HG03439 (cell line): ENCODE measurements around the gene RELL2.
A peak's percentile ranks its signal among the peaks of the same experiment; 100 is the strongest.

Experiments
- ATAC-seq: cut with Tn5 transposase; IDR thresholded peaks from one replicate; pipeline ENCODE4 v1.9.1; 2021; ENCODE audit warnings: mild to moderate bottlenecking, moderate library complexity; ENCODE audit not compliant: unreplicated experiment

The RELL2 gene

DNA sequence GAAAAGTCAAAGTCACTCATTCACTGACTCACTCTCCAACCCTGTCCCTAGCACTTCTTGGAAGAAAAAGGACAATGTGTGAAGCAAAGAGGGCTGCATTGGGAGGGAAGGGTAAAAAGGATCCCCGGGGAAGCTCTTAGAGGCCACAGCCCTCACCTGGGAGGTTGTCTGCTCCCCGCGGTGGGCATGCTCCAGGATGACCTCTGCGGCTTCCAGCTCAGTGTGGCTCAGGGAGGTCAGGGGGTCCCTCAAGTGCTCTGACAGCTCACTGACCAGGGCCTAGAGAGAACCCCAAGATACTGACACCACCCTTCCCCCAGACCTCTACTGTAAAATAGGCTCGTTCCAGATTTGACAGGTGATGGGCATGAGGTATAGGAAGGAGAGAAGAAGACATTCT lies 10.4 kb downstream of the RELL2 start:
- no peak for ATAC-seq

DNA sequence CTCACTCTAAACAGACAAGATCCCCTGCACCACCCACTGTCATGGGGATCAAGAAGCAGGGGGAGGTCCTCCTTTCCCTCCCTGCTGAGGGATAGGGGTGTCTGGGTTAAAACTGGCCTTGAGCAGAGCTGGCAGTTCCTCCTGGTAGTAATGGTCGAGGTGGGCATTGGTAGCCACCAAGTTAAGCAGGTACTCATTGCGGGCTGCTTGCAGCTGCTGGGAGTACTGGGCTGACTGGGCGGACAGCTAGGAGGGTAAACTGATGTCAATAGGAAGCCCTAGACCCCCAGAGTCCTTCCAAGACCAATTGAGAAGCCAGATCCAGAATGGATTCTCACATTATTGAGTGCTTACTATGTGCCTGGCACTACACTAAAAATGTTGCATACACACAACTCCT lies 11.1 kb downstream of the RELL2 start:
- ATAC-seq: no peak

DNA sequence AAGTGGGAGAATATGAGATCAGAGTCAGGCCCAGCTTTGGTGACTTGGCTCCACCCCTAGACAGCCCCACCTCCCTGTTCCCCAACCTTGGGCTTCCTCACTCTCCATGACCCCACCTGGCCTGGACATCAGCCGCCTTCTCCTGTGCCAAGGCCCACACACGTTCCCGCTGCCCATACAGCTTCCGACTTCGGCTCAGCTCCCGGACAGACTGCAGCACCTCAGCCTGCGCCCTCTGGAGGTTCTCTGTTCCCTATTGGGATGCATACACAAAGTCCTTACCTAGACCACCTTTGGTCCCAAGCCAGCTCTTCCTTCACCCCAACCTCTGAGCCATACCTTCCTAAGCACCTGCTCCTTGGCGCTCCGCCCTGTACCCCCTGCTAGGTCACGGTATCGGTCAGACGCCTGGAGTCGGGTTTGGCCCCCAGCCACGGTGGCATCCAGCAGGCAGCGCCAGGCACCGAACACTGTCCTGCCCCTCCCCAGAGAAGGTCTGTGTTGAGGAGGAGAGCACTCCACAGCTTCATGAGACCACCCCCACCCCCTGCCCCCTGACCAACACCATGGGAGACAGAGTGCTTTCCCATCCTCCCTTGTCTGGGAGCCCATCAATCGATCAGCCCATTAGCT lies 12.4 kb downstream of the RELL2 start:
- no peak for ATAC-seq

DNA sequence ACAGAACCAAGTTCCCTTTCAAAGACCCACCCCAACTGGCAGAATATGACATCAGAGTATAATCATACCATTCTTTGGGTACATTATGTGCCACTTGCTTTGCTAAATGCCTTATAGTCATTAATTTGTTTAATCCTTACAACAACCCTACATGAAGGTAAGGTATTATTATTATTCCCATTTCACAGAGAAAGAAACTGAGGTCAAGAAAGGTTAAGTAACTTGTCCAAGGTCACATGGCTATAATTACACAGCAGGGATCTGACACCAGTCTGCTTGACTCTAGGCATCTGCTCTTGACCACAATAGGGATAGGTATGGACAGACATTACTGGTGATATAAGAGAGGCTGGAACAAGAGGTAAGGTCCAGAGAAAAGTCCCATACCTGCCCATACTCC lies 13.2 kb downstream of the RELL2 start:
- no peak for ATAC-seq

DNA sequence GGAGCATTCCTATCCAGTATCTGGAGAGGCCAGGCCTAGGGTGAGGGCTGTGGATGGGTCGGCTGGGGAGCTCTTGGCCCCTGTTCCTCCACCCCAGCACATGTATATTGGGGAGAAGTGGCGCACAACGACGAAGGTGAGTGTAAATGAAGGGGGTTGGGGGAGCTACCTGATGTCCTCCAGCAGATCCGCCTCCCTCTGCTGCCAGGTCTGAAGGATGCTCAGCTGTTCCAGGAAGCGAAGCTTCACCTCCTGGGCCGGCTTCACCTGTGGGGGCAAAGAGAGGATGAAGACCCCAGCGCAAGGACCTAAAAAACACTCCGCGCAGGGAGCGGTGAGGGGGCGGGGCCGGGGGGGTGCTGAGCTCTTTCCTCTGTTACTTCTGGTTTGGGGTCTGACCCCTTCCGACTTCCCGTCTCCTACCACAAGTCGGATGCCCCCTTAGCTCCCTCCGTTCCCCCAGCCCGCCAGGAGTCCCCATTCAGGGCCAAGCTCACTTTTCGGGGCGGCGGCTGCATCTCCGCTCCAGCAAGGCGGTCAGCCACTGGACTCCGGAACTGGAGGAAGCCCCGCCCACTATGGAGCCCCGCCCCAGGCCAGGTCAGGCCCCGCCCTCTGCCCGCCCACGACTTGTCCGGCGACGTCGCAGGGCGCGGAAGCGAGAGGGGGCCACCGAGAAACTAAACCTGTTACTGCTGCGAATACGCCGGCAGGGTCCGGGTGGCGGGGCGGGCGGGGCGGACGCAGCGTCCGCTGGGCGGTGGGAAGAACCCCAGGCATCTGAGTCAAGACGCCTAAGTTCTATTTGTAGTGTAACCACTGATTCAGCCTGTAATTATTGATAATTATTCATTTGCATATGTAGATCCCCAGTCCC lies 14.3 kb downstream of the RELL2 start, which contains the start of gene FCHSD1:
Gene FCHSD1, minus strand, starts transcription at position 568 of the 877 bp plus-strand sequence. Its CDS starts 50 bp downstream, at position 518.
- ATAC-seq: peak; percentile 91

DNA sequence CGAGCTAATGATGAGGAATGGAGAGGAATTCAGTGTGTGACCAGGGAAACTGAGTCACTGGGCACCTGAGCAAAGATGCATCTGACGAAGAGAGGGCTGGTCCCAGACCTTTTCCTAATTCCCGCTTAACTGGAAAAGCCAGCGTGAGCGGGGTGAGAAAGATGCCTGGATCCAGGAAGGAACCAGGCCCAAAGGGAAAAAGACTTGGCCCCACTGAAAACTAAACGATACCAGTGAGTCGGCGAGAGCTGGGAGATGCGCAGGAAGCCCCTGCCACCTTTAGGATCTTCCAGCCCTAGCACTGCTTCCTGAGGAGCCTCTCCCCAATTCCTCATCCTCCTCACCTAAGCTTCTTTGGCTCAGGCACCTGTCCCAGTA lies 14.9 kb downstream of the RELL2 start:
- ATAC-seq: no peak

DNA sequence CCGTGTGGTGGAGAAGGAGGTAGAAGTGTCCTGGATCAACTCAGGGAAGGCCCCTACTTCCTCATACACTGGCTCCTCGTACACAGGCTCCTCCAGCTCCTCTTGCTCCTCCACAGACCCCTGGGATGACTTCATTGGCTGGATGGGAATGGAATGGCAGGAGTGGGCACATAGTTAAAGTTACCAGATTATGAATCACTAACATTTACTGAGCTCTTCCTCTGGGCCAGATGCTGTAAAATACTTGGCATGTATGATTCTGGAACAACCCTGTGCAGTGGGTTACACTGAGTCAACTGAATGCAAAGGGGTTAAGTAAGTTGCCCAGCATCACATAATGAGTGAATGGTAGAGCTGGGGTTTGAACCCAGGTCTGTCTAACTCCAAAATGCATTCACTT lies 17.5 kb downstream of the RELL2 start:
- no peak for ATAC-seq

DNA sequence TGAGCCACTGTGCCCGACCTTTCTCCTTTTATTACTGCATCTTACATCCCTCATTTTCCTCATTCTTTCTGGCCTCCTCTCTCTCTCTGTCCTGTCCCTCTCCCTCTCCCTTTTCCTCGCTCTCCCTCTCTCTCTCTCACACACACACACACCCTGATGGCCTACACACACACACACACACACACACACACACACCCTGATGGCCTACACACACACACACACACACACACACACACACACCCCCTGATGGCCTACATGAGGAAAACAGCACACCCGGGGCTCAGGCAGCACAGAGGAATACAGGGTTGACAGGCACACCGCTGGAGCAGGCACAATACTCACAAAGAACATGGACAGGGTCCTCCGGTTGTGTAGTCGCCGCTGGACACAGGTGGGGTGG lies 18.2 kb downstream of the RELL2 start:
- ATAC-seq: no peak

DNA sequence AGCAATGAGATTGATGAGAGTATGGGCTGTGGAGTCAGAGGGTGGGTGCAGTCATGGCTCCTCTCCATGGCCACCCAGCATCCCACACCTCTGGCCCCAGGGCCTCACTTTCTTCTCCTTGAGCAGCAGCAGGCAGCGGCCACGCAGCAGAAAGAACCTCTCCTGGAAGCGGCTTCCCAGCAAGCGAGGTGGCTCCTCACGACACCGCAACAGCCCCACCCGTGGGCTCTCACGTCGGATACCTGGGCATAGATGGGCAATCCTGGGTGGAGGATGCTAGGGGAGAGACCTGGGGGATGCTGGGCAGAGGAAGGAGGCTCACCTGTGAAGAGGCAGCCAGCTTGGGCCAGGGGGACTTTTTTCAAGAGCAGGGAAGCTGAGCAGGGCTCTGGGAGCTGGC lies 19.6 kb downstream of the RELL2 start:
- no peak for ATAC-seq

DNA sequence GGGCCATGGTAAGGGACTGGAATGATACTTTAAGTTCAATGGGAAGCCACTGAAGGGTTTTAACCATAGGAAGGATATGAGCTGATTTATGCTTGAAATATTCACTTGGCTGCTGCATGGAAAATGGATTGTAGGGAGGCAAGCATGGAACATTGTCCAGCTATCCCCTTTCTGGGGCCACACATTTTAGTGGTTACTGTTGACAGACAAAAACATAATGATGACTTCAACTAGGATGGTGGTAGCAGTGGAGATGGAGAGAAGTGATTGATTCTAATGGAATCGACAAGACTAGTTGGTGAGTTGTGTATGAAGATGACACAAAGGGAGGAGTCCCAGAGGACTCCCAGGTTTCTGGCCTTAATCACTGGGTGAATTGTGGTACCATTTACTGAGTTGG lies 20.6 kb downstream of the RELL2 start:
- ATAC-seq: no peak

DNA sequence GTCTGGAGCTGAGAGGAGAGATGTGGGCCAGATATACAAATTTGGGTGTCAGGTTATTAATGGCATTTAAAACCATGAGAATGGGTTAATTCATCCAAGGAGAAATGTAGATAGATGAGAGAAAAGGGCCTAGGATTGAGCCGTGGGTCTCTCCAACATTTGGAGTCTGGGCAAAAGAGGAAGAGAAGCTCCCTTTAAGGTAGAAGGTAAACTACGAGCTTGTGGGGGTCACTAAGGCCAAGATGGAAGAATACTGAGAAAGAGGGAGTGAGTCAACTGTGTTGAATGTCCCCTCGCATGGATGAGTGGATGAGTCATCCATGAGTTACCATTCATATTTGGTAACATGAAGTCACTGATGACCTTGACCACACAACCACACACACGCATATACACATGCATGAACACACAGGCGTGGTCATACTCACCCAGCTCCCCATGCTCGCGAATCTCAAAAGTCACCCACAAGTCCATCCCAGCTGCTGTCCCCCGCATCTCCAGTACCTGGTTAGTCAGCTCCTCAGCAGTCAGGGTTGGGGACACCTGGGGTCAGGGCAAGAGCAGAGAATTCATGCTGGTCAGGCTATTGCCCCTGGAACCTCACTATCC lies 21.2 kb downstream of the RELL2 start:
- peak; percentile 56 for ATAC-seq

DNA sequence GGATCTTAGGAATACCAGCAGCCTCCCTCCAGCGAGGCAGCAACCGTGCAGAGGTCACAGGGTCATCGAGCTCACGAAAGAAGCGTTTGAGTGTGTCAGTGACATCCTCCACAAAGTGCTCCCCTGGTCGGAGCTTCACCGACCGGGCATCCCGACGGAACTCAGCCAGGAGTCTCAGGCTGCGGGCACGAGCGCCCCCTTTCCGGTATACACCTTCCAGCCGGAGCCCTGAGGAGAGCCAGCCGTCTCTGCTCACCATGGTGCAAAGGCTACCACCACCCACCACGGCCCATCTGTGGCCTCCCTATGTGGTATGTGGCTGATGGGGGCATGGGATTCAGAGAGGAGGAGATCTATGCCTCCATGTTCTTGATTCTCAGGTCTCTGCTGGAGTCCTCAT lies 25.2 kb downstream of the RELL2 start:
- no peak for ATAC-seq

DNA sequence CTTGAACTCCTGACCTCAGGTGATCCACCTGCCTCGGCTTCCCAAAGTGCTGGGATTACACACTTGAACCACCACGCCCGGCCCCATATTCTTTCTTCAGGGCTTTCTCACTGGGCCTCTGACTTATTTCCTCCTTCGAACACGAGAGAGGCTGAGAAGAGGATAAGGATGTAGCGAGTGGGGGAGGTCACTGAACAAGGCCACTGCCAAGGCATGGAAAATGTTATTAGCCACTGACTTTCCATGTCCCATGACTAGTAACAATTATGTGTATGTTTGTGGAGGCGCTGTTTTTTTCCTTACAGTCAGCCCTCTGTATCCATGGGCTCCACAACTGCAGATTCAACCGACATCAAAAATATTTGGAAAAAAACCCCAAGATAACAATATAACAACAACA lies 26.7 kb downstream of the RELL2 start:
- no peak for ATAC-seq

DNA sequence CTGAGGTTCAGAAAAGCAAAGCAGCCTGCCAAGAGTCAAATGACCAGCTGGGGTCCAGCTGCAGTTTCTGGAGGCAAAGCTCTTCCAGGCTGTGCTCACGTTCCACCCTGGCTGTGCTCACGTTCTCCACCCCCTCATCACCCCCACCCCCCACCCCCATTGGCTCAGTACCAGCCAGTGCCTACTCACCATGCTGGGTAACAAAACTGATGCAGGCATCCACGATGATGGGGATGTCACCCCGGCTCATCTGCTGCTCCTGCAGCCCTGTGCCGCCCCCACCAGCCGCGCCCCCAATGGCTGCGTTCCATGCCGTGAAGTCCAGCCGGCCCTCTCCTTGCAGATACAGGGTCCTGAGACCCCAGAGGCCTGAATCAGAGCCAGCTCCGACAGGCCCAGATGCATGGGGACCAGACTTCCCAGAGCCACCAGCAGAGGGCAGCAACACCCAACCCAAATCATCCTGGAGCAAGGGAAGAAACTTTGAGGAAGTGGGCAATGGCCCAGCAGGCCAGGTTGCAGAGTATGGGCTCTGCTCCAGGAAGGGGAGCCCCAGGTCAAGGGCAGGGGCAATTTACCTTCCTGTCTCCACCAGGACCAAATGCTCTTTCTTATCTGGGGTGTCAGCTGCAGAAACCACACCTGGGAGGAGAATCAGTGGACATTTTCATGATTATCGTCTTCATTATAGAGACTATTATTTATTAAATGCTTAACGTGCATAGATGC lies 28.1 kb downstream of the RELL2 start:
- ATAC-seq: peak; percentile 94

DNA sequence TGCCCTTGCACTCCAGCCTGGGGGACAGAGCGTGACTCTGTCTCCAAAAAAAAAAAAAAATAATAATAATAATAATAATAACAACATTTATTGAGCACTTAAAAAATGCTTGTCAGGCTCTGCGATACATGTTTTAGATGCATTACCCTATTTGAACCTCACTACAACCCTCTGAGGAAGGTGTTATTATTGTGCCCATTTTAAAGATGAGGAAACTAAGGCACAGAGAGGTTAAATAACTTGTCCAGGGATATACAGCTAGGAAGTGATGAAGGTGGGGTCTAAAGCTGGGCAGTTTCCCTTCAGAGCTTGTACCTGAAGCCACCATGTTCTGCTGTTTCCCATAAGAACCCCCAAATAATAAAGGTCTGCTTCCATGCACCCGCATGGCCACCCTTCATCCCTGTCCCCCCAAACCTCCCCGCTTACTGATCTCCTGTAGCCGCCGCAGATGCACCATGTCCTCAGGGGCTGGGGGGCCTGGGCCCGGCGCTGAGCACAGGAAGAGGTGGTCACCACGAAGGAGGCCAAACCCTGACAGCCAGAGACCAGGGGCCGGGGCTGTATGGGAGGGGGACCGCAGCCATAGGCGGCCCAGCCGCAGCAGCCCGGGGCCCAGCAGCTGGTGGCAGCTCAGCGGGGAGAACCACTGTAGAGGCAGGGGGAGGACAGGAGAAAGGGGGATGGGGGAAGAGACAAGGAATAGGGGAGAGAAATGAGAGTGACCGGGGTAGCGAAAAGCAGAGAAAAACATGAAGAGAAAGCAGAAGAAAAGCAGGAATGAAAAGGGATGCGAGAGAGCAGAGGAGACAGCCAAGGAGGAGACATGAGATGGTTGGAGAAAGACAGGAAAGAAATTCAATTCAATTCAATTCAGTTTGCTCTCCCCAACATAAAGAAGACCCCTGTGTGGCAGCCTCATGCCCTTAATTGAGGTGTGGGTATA lies 29.5 kb downstream of the RELL2 start:
- no peak for ATAC-seq

DNA sequence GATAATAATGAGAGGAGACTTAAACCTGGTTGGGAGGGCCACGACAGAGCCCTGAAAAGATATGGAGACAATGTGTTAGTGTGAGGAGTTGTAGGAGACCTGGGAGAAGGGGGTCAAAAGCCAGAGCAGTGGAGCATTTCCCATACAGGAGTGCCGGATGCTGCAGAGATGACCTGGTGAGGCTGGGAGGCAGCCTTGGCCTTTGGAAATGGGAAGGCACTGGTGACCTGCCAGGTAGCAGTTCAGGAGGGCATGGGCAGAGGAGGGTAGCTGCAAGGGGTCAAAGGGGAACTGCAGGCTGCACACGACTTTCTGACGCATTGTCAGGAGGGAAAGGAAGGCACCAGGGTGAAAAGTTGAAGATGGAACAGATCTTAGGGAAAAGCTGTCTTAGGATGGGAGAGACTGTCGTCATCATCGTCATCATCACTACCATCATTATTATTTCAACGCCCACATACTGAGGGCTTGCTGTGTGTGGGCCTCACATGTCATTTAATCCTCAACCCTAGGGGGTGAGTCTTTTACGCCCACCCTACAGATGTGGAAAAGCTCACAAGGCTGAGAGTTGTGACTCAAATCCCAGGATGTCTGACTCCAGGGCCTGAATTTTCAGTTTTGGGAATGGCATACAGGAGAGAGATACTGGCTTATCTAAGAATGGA lies 31.9 kb downstream of the RELL2 start:
- no peak for ATAC-seq

DNA sequence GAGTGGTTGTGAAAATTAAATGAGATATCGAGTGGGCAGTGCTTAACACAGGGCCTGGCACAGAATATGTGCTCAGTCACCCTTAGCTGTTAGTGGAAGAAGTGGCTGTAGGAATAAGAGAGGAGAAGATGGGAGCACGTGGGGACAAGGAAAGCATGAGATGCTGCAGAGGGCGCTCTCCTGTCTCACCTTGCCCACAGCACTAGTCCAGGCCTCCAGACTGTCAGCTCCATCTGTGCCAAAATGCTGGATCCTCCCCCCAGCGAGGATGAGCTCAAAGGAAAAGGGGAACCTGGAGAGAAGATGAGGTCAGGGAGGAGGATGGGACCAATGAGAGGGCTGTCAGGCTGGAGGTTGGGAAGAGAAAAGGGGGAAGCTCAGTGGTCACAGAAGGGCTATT lies 32.7 kb downstream of the RELL2 start:
- ATAC-seq: no peak

DNA sequence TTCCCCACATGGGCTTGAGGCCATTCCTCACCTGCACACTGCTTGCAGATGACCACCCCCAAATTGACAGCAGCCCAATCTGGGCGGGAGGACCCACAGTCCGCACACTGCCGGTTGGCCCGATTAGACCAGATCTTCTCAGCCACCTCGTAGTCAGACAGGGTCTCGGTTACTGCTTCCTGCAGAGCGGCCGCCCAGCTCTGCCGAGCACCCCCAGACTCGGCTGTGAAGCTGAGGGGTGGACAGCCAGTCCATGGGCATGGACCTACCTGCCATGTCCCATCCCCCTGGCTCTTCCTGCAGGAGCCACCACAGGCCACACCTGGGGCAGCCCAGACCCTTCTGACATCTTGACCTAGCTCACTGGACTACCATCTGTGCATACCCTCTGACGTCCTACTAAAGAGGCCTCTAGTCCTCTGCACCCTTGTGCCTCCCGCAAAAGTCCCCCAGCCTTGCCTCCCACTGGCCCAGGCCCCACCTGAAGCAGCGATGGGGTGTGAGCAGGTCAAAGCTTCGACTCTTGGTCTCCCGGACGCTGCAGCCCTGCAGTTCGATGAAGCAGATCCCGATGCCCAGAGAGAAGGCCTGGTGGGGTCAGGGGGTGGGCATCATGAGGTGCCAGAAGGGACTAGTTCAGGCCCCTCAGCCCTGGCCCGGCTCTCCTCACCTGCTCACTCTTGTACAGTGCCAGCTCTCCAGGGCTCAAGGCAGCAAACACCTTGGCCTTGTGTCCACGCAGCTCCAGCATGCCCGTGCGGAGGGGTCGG lies 35.5 kb downstream of the RELL2 start:
- no peak for ATAC-seq
